Measurements from ENCODE around the gene CALML4. TPM values are rescaled to one million over a fixed set of nuclear protein-coding genes. Genes with fewer than 3 reads are reported as not detected.
"Not testable (repeated sequence)": the region's sequence is repeated elsewhere in the genome, so short reads cannot be mapped to it uniquely, and the experiment has no call there.

The CALML4 gene
- total RNA-seq, 3 donors from 2014 or later (not counting 1 experiment from before 2014, with no cell fraction given), result 2.1 to 3.9 (median 3.7) TPM

GRCh38 chr15:68173119-68173518 is 32.0 kb downstream of the CALML4 start:
- Mint-ChIP-seq H3K36me3 (no peaks in the 10 kb centered on the region), H3K27ac (no peak overlapping the region), H3K9me3 (no peaks in the 10 kb centered on the region), H3K4me1 (no peaks in the 10 kb centered on the region), H3K27me3 (ENCODE audit: low read depth in 2 of 2) (no peaks in the 10 kb centered on the region), H3K4me3 (no peak overlapping the region)
- no peak overlapping the region for H3K4me3 ChIP-seq (ENCODE audit: low read length)
- H3K9me3 ChIP-seq (ENCODE audit: control insufficient read depth, insufficient read depth, low read length), result no peaks in the 10 kb centered on the region
- ATAC-seq (no peak), DNase-seq (no peak)
- peaks cover 47% of the 10 kb centered on the region for H3K36me3 ChIP-seq (ENCODE audit: control insufficient read depth, insufficient read depth, low read length)
- WGBS (ENCODE audit: insufficient coverage), result 100% methylated on average over 3 of the region's 4 CpGs
- TF ChIP-seq CTCF (IDR thresholded peaks at IDR 0.05), result no peak
- H3K27ac ChIP-seq (ENCODE audit: low read length), result no peak overlapping the region
- intact Hi-C loops (cut with micrococcal nuclease), result no loop called here
- no peaks in the 10 kb centered on the region for H3K4me1 ChIP-seq (ENCODE audit: control insufficient read depth, insufficient read depth, low read length)
- H3K27me3 ChIP-seq (ENCODE audit: control insufficient read depth, insufficient read depth, low read length), result no peaks in the 10 kb centered on the region

- H3K27ac Mint-ChIP-seq; intact Hi-C loops (cut with micrococcal nuclease); H3K27me3 Mint-ChIP-seq (ENCODE audit: low read depth in 2 of 2); H3K4me1 Mint-ChIP-seq; H3K4me3 Mint-ChIP-seq; H3K9me3 ChIP-seq (ENCODE audit: control insufficient read depth, insufficient read depth, low read length); H3K27ac ChIP-seq (ENCODE audit: low read length); H3K27me3 ChIP-seq (ENCODE audit: control insufficient read depth, insufficient read depth, low read length); ATAC-seq; DNase-seq; H3K9me3 Mint-ChIP-seq; H3K36me3 Mint-ChIP-seq; H3K4me1 ChIP-seq (ENCODE audit: control insufficient read depth, insufficient read depth, low read length); H3K4me3 ChIP-seq (ENCODE audit: low read length): not testable (repeated sequence)
- 64% methylated on average over 2 of the region's 2 CpGs for WGBS (ENCODE audit: insufficient coverage)
- peaks cover 37% of the 10 kb centered on the region for H3K36me3 ChIP-seq (ENCODE audit: control insufficient read depth, insufficient read depth, low read length)
Measured at GRCh38 chr15:68172037-68172436, 33.1 kb downstream of the CALML4 start.

- Histone ChIP-seq H3K27me3 (ENCODE audit: control insufficient read depth, insufficient read depth, low read length) (no peaks in the 10 kb centered on the region), H3K9me3 (ENCODE audit: control insufficient read depth, insufficient read depth, low read length) (no peaks in the 10 kb centered on the region), H3K36me3 (ENCODE audit: control insufficient read depth, insufficient read depth, low read length) (peaks cover 22% of the 10 kb centered on the region), H3K4me1 (ENCODE audit: control insufficient read depth, insufficient read depth, low read length) (no peaks in the 10 kb centered on the region), H3K27ac (ENCODE audit: low read length) (no peak overlapping the region), H3K4me3 (ENCODE audit: low read length) (no peak overlapping the region)
- Mint-ChIP-seq H3K27ac (no peak overlapping the region), H3K27me3 (ENCODE audit: low read depth in 2 of 2) (no peaks in the 10 kb centered on the region), H3K4me1 (no peaks in the 10 kb centered on the region), H3K4me3 (no peak overlapping the region), H3K36me3 (no peaks in the 10 kb centered on the region), H3K9me3 (no peaks in the 10 kb centered on the region)
- TF ChIP-seq CTCF (IDR thresholded peaks at IDR 0.05), result no peak
- no peak for DNase-seq
- 91% methylated on average over 3 of the region's 4 CpGs for WGBS (ENCODE audit: insufficient coverage)
- intact Hi-C loops (cut with micrococcal nuclease), result no loop called here
- ATAC-seq, result no peak
Measured at GRCh38 chr15:68166847-68167246, 38.3 kb downstream of the CALML4 start.

GRCh38 chr15:68163191-68163590 is 41.9 kb downstream of the CALML4 start:
- intact Hi-C loops (cut with micrococcal nuclease), result no loop called here
- ATAC-seq, result no peak
- H3K4me3 Mint-ChIP-seq, result no peak overlapping the region
- no peaks in the 10 kb centered on the region for H3K4me1 Mint-ChIP-seq
- Histone ChIP-seq H3K27me3 (ENCODE audit: control insufficient read depth, insufficient read depth, low read length) (no peaks in the 10 kb centered on the region), H3K27ac (ENCODE audit: low read length) (no peak overlapping the region), H3K4me3 (ENCODE audit: low read length) (no peak overlapping the region), H3K4me1 (ENCODE audit: control insufficient read depth, insufficient read depth, low read length) (no peaks in the 10 kb centered on the region), H3K9me3 (ENCODE audit: control insufficient read depth, insufficient read depth, low read length) (no peaks in the 10 kb centered on the region), H3K36me3 (ENCODE audit: control insufficient read depth, insufficient read depth, low read length) (peaks cover 36% of the 10 kb centered on the region)
- H3K27ac Mint-ChIP-seq, result peak overlapping the region; percentile 13 to 19
- H3K36me3 Mint-ChIP-seq, result no peaks in the 10 kb centered on the region
- no peak for TF ChIP-seq CTCF (IDR thresholded peaks at IDR 0.05)
- DNase-seq, result no peak
- no peaks in the 10 kb centered on the region for H3K9me3 Mint-ChIP-seq
- no peaks in the 10 kb centered on the region for H3K27me3 Mint-ChIP-seq (ENCODE audit: low read depth in 2 of 2)
